IMR-90 (cell line): ENCODE data around the gene CECR2. TPM values are rescaled to one million over a fixed set of nuclear protein-coding genes. Genes with fewer than 3 reads are reported as not detected.

Source experiments
- ATAC-seq: fragments of 200-7000 bp; cut with Tn5 transposase; 2 replicates; pipeline ENCODE4 v1.9.1; 2020; ENCODE audit warnings: low read depth, mild to moderate bottlenecking, moderate library complexity
- BruUV-seq: library from RNA; stranded (reverse); fragments of 400-500 nt; replicated peaks from 2 replicates; lab custom pipeline; 2021; lab: Mats Ljungman, UMichigan
- CTCF ChIA-PET: fragments of 300-600 bp; formaldehyde crosslinking; extraction: SDS; loops from one replicate; lab custom pipeline; 2021; ENCODE audit warnings: antibody characterized with exemption; lab: Yijun Ruan, JAX
- POLR2A ChIA-PET: fragments of 300-600 bp; sonication (Branson Sonifier 250); formaldehyde crosslinking; loops from one replicate; lab custom pipeline; 2022; ENCODE audit warnings: antibody characterized with exemption; ENCODE audit not compliant: unreplicated experiment; lab: Charles Lee
- DNase-seq: peaks from one replicate; pipeline ENCODE4 v3.0.0; 2013
- H2AFZ ChIP-seq: replicated peaks from 2 replicates; pipeline ENCODE3; 2013; ENCODE audit warnings: low read length, mild to moderate bottlenecking; ENCODE audit not compliant: poor library complexity
- H2AK5ac ChIP-seq: 2 replicates; pipeline ENCODE4 v1.6.1; 2013; ENCODE audit warnings: low read depth, low read length, inconsistent platforms
- H2AK9ac ChIP-seq: replicated peaks from 2 replicates; pipeline ENCODE3; 2013; ENCODE audit warnings: mild to moderate bottlenecking, low read depth, low read length, moderate library complexity; ENCODE audit not compliant: poor library complexity
- H2BK120ac ChIP-seq: 2 replicates; pipeline ENCODE4 v1.6.1; 2013; ENCODE audit warnings: low read depth, low read length, inconsistent platforms
- H2BK15ac ChIP-seq: 3 replicates; pipeline ENCODE4 v1.6.1; 2013; ENCODE audit warnings: low read depth, low read length, inconsistent platforms
- H2BK20ac ChIP-seq: 2 replicates; pipeline ENCODE4 v1.6.1; 2013; ENCODE audit warnings: low read depth, mild to moderate bottlenecking, inconsistent platforms, low read length, moderate library complexity
- H2BK5ac ChIP-seq: 2 replicates; pipeline ENCODE4 v1.6.1; 2013; ENCODE audit warnings: mild to moderate bottlenecking, low read depth, low read length, inconsistent platforms; ENCODE audit not compliant: poor library complexity, severe bottlenecking
- H3K14ac ChIP-seq: replicated peaks from 2 replicates; pipeline ENCODE4 v1.6.1; 2013; ENCODE audit warnings: low read depth, low read length, inconsistent platforms
- H3K18ac ChIP-seq: 2 replicates; pipeline ENCODE4 v1.6.1; 2013; ENCODE audit warnings: low read depth, low read length, control low read depth
- H3K23ac ChIP-seq: 2 replicates; pipeline ENCODE4 v1.6.1; 2013; ENCODE audit warnings: low read depth, low read length, inconsistent platforms
- H3K27ac ChIP-seq: 2 replicates; pipeline ENCODE4 v1.5.1; 2013; ENCODE audit warnings: mild to moderate bottlenecking, control low read depth, low read length; ENCODE audit not compliant: insufficient read depth
- H3K27me3 ChIP-seq: 2 replicates; pipeline ENCODE4 v1.6.1; 2013; ENCODE audit warnings: low read length; ENCODE audit not compliant: control insufficient read depth, insufficient read depth
- H3K36me3 ChIP-seq: 2 replicates; pipeline ENCODE4 v1.6.1; 2013; ENCODE audit warnings: low read length, mixed read lengths; ENCODE audit not compliant: control insufficient read depth, insufficient read depth
- H3K4ac ChIP-seq: 2 replicates; pipeline ENCODE4 v1.6.1; 2013; ENCODE audit warnings: low read depth, low read length, inconsistent platforms
- H3K4me1 ChIP-seq: 2 replicates; pipeline ENCODE4 v1.6.1; 2013; ENCODE audit warnings: low read length, mixed read lengths; ENCODE audit not compliant: control insufficient read depth, insufficient read depth
- H3K4me2 ChIP-seq: 2 replicates; pipeline ENCODE4 v1.6.1; 2013; ENCODE audit warnings: low read depth, mild to moderate bottlenecking, control low read depth, low read length, moderate library complexity
- H3K4me3 ChIP-seq: 2 replicates; pipeline ENCODE4 v1.5.1; 2013; ENCODE audit warnings: low read depth, mild to moderate bottlenecking, control low read depth, low read length, moderate library complexity; ENCODE audit not compliant: insufficient read depth
- H3K56ac ChIP-seq: 2 replicates; pipeline ENCODE4 v1.6.1; 2013; ENCODE audit warnings: low read length, inconsistent platforms; ENCODE audit not compliant: insufficient read depth; ENCODE audit errors: extremely low read depth
- H3K79me1 ChIP-seq, 2 experiments: 2 replicates each; pipeline ENCODE4 v1.6.1; 2013; ENCODE audit warnings: low read length in 2 of 2, inconsistent platforms in 1 of 2, low read depth in 1 of 2
- H3K9ac ChIP-seq: 2 replicates; pipeline ENCODE4 v1.6.1; 2013; ENCODE audit warnings: low read depth, low read length, control low read depth
- H3K9me1 ChIP-seq: 2 replicates; pipeline ENCODE4 v1.6.1; 2013; ENCODE audit warnings: low read length, inconsistent platforms; ENCODE audit not compliant: insufficient read depth
- H3K9me3 ChIP-seq: 2 replicates; pipeline ENCODE4 v1.6.1; 2013; ENCODE audit warnings: low read length; ENCODE audit not compliant: control insufficient read depth, insufficient read depth
- H4K20me1 ChIP-seq: 2 replicates; pipeline ENCODE4 v1.6.1; 2013; ENCODE audit warnings: low read length, inconsistent platforms; ENCODE audit not compliant: insufficient read depth
- H4K5ac ChIP-seq: 2 replicates; pipeline ENCODE4 v1.6.1; 2013; ENCODE audit warnings: mild to moderate bottlenecking, low read depth, low read length, control low read depth
- H4K8ac ChIP-seq, 2 experiments: 2 replicates each; pipeline ENCODE4 v1.6.1; 2013; ENCODE audit warnings: low read depth in 2 of 2, low read length in 2 of 2, control low read depth in 1 of 2, inconsistent platforms in 1 of 2
- H4K91ac ChIP-seq: 2 replicates; pipeline ENCODE4 v1.6.1; 2013; ENCODE audit warnings: low read depth, low read length, inconsistent platforms; ENCODE audit not compliant: insufficient read depth
- BHLHE40 ChIP-seq: fragments of 150-350 bp; IDR thresholded peaks from 2 replicates; pipeline ENCODE4 v1.6.1; 2016; ENCODE audit warnings: mild to moderate bottlenecking, low read depth, low read length
- CEBPB ChIP-seq: IDR thresholded peaks from 2 replicates; pipeline ENCODE4 v1.6.1; 2012; ENCODE audit warnings: low read depth, low read length, improper control_type of control experiment
- CHD1 ChIP-seq: IDR thresholded peaks from 2 replicates; pipeline ENCODE4 v1.6.1; 2012; ENCODE audit warnings: low read depth, low read length, improper control_type of control experiment
- FOS ChIP-seq: fragments of 150-350 bp; IDR thresholded peaks from 2 replicates; pipeline ENCODE4 v1.6.1; 2016; ENCODE audit warnings: low read depth, low read length
- MAFK ChIP-seq: IDR thresholded peaks from 2 replicates; pipeline ENCODE4 v1.6.1; 2012; ENCODE audit warnings: low read depth, low read length, improper control_type of control experiment
- MAZ ChIP-seq: IDR thresholded peaks from 2 replicates; pipeline ENCODE4 v1.6.1; 2012; ENCODE audit warnings: low read depth, mild to moderate bottlenecking, low read length, improper control_type of control experiment, moderate library complexity, borderline replicate concordance
- MXI1 ChIP-seq: IDR thresholded peaks from 2 replicates; pipeline ENCODE4 v1.6.1; 2012; ENCODE audit warnings: low read depth, mild to moderate bottlenecking, low read length, moderate library complexity, borderline replicate concordance
- NFE2L2 ChIP-seq: fragments of 150-350 bp; IDR thresholded peaks from 2 replicates; pipeline ENCODE4 v1.6.1; 2016; ENCODE audit warnings: low read depth, mild to moderate bottlenecking, low read length
- POLR2A ChIP-seq: IDR thresholded peaks from 2 replicates; pipeline ENCODE4 v1.6.1; 2012; ENCODE audit warnings: mild to moderate bottlenecking, low read depth, low read length
- RAD21 ChIP-seq: IDR thresholded peaks from 2 replicates; pipeline ENCODE4 v1.6.1; 2012; ENCODE audit warnings: low read length, improper control_type of control experiment
- RCOR1 ChIP-seq: IDR thresholded peaks from 2 replicates; pipeline ENCODE4 v1.6.1; 2012; ENCODE audit warnings: mild to moderate bottlenecking, low read length, improper control_type of control experiment; ENCODE audit not compliant: insufficient replicate concordance
- RFX5 ChIP-seq: IDR thresholded peaks from 2 replicates; pipeline ENCODE4 v1.8.0; 2012; ENCODE audit warnings: low read depth, mild to moderate bottlenecking, low read length, moderate library complexity
- SMC3 ChIP-seq: fragments of 150-350 bp; IDR thresholded peaks from 2 replicates; pipeline ENCODE4 v1.6.1; 2016; ENCODE audit warnings: low read depth, mild to moderate bottlenecking, antibody characterized with exemption, low read length, moderate library complexity
- WGBS, 2 experiments: methylation state at CpG; one replicate each; pipeline versions ENCODE4 v1.1.5 to v1.1.7; 2013; ENCODE audit warnings: missing lambda C conversion rate in 2 of 2; ENCODE audit not compliant: insufficient read length in 1 of 2; ENCODE audit errors: extremely low coverage in 2 of 2; 5-methylcytosine and 5-hydroxymethylcytosine counted together
- dilution Hi-C: fragments of 300-500 bp; cut with HindIII; formaldehyde crosslinking; loops from one replicate; pipeline ENCODE4 v1.14.3; 2018; ENCODE audit warnings: low sequenced_read_pairs; ENCODE audit not compliant: unreplicated experiment
- in situ Hi-C: fragments of 300-500 bp; cut with MboI; formaldehyde crosslinking; loops from 3 replicates; pipeline ENCODE4 v1.14.3; 2019; ENCODE audit warnings: low sequenced_read_pairs, inconsistent platforms, mixed read lengths
- intact Hi-C: fragments of 100-400 bp; cut with micrococcal nuclease; formaldehyde crosslinking; loops from 2 replicates; pipeline ENCODE4 v1.10.0; 2022
- polyA plus RNA-seq, 3 experiments: library from polyadenylated mRNA; depleted of rRNA; stranded (reverse); fragments of >200 nt; gene quantifications; 2 replicates each; pipeline ENCODE4 v1.2.3, GENCODE V29; 2012; ENCODE audit warnings: low replicate concordance in 1 of 3
- total RNA-seq: library from RNA; depleted of rRNA; stranded (reverse); fragments of >200 nt; gene quantifications from 2 replicates; pipeline ENCODE4 v1.2.3, GENCODE V29; 2012
- TF ChIP-seq, protein P1 (sequence below): fragments of 150-350 bp; IDR thresholded peaks from 2 replicates; pipeline ENCODE4 v1.6.1; 2016; ENCODE audit warnings: low read depth, mild to moderate bottlenecking, low read length, moderate library complexity, borderline replicate concordance
- TF ChIP-seq, protein P2 (sequence below): fragments of 150-350 bp; IDR thresholded peaks from 2 replicates; pipeline ENCODE4 v1.6.1; 2017; ENCODE audit warnings: mild to moderate bottlenecking, antibody characterized with exemption, low read length, low read depth
- TF ChIP-seq, protein P3 (sequence below): conservative IDR thresholded peaks from 2 replicates; pipeline ENCODE4 v1.5.1; 2012; ENCODE audit warnings: mild to moderate bottlenecking, low read depth, low read length, improper control_type of control experiment

Gene CECR2
- total and polyA plus RNA-seq, 2 of the 4 experiments (the other 2 are of a cell fraction), result under 0.01 TPM; not detected in 1

DNA sequence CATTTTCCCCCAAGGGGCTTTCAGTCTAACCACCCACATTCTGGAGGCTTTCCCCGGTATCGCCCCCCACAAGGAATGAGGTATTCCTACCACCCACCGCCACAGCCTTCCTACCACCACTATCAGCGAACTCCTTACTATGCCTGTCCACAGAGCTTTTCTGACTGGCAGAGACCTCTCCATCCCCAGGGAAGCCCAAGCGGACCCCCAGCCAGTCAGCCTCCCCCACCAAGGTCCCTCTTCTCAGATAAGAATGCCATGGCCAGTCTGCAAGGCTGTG, 179.4 kb downstream of the CECR2 start:
- Histone ChIP-seq H3K27me3 (peaks cover 4% of the 10 kb centered on the region), H2BK15ac (no peak overlapping the region), H2AK5ac (no peak overlapping the region), H3K9me3 (no peaks in the 10 kb centered on the region), H2BK120ac (no peak overlapping the region), H3K4me2 (no peak overlapping the region), H3K36me3 (no peaks in the 10 kb centered on the region), H3K4me3 (no peak overlapping the region), H3K23ac (no peak overlapping the region), H4K20me1 (no peaks in the 10 kb centered on the region), H3K4me1 (no peaks in the 10 kb centered on the region), H3K79me1 (no peaks in the 10 kb centered on the region), H3K4ac (no peak overlapping the region), H3K14ac (no peak overlapping the region), H4K5ac (no peak overlapping the region), H2AFZ (no peak overlapping the region), H4K8ac (no peak overlapping the region), H3K9me1 (no peaks in the 10 kb centered on the region), H3K27ac (no peak overlapping the region), H3K9ac (no peak overlapping the region), H4K91ac (no peak overlapping the region), H2BK20ac (no peak overlapping the region), H3K18ac (no peak overlapping the region), H3K56ac (no peak overlapping the region), H2AK9ac (no peak overlapping the region), H2BK5ac (no peak overlapping the region)
- POLR2A ChIA-PET, result no interaction called here
- no peak for DNase-seq
- dilution Hi-C loops (no loop called here), intact Hi-C loops (no loop called here), in situ Hi-C loops (no loop called here)
- CTCF ChIA-PET, result interaction anchor here (0.6 kb wide), 1 partner anchor 10 kb away, joined by 4 read pairs; no protein-coding TSS in a partner anchor
- TF ChIP-seq MAZ (no peak), RCOR1 (no peak), CHD1 (no peak), FOS (no peak), SMC3 (no peak), NFE2L2 (no peak), MXI1 (no peak), BHLHE40 (no peak), POLR2A (no peak), MAFK (no peak), CEBPB (no peak), RAD21 (no peak), RFX5 (no peak)
- TF ChIP-seq, protein P1, sequence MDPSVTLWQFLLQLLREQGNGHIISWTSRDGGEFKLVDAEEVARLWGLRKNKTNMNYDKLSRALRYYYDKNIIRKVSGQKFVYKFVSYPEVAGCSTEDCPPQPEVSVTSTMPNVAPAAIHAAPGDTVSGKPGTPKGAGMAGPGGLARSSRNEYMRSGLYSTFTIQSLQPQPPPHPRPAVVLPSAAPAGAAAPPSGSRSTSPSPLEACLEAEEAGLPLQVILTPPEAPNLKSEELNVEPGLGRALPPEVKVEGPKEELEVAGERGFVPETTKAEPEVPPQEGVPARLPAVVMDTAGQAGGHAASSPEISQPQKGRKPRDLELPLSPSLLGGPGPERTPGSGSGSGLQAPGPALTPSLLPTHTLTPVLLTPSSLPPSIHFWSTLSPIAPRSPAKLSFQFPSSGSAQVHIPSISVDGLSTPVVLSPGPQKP, result no peak
- TF ChIP-seq, protein P2, sequence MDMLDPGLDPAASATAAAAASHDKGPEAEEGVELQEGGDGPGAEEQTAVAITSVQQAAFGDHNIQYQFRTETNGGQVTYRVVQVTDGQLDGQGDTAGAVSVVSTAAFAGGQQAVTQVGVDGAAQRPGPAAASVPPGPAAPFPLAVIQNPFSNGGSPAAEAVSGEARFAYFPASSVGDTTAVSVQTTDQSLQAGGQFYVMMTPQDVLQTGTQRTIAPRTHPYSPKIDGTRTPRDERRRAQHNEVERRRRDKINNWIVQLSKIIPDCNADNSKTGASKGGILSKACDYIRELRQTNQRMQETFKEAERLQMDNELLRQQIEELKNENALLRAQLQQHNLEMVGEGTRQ, result no peak
- TF ChIP-seq, protein P3, sequence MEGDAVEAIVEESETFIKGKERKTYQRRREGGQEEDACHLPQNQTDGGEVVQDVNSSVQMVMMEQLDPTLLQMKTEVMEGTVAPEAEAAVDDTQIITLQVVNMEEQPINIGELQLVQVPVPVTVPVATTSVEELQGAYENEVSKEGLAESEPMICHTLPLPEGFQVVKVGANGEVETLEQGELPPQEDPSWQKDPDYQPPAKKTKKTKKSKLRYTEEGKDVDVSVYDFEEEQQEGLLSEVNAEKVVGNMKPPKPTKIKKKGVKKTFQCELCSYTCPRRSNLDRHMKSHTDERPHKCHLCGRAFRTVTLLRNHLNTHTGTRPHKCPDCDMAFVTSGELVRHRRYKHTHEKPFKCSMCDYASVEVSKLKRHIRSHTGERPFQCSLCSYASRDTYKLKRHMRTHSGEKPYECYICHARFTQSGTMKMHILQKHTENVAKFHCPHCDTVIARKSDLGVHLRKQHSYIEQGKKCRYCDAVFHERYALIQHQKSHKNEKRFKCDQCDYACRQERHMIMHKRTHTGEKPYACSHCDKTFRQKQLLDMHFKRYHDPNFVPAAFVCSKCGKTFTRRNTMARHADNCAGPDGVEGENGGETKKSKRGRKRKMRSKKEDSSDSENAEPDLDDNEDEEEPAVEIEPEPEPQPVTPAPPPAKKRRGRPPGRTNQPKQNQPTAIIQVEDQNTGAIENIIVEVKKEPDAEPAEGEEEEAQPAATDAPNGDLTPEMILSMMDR, result no peak
- WGBS, 2 experiments, result no CpG with 5 or more reads among the region's 5 CpGs
- no peak for ATAC-seq
- no TSS peak for BruUV-seq
